DND-41 (cell line): ENCODE data around the gene CRIP1.

Source experiments
- ATAC-seq: fragments of 200-7000 bp; cut with Tn5 transposase; 3 replicates; pipeline ENCODE4 v1.9.1; 2021; ENCODE audit warnings: low read depth; ENCODE audit not compliant: insufficient read depth
- DNase-seq: peaks from one replicate; pipeline ENCODE4 v3.0.0-alpha.2; 2020
- H2AFZ ChIP-seq: 2 replicates; pipeline ENCODE4 v1.6.0; 2012; ENCODE audit warnings: low read depth, low read length
- H3K27ac ChIP-seq: 2 replicates; pipeline ENCODE4 v1.5.1; 2012; ENCODE audit warnings: low read length, inconsistent platforms
- H3K27me3 ChIP-seq: fragments of 200-600 bp; sonication (generic); 2 replicates; pipeline ENCODE4 v1.6.0; 2012; ENCODE audit warnings: low read length, mild to moderate bottlenecking, inconsistent platforms; ENCODE audit not compliant: insufficient read depth, poor library complexity
- H3K36me3 ChIP-seq: 2 replicates; pipeline ENCODE4 v1.5.1; 2012; ENCODE audit warnings: low read length, inconsistent platforms; ENCODE audit not compliant: insufficient read depth
- H3K4me1 ChIP-seq: 2 replicates; pipeline ENCODE4 v1.5.1; 2012; ENCODE audit warnings: mild to moderate bottlenecking, low read length; ENCODE audit not compliant: insufficient read depth
- H3K4me2 ChIP-seq: 2 replicates; pipeline ENCODE4 v1.6.0; 2012; ENCODE audit warnings: mild to moderate bottlenecking, moderate library complexity, low read length, inconsistent platforms; ENCODE audit not compliant: insufficient read depth
- H3K4me3 ChIP-seq, 2 experiments: fragments of 200-600 bp in 1 of 2; shearing (Covaris generic) in 1 of 2; 2 replicates each; pipeline ENCODE4 v1.5.1; 2012 to 2016; ENCODE audit warnings: inconsistent platforms in 2 of 2, low read length in 2 of 2, mild to moderate bottlenecking in 2 of 2, low read depth in 1 of 2, moderate library complexity in 1 of 2
- H3K79me2 ChIP-seq: 2 replicates; pipeline ENCODE4 v1.6.0; 2012; ENCODE audit warnings: low read length, inconsistent platforms; ENCODE audit not compliant: insufficient read depth
- H3K9ac ChIP-seq: 2 replicates; pipeline ENCODE4 v1.6.0; 2012; ENCODE audit warnings: low read depth, mild to moderate bottlenecking, inconsistent platforms, low read length, moderate library complexity
- H3K9me3 ChIP-seq: 2 replicates; pipeline ENCODE4 v1.5.1; 2012; ENCODE audit warnings: low read length, moderate library complexity, mild to moderate bottlenecking, inconsistent platforms; ENCODE audit not compliant: insufficient read depth, severe bottlenecking
- H4K20me1 ChIP-seq: 2 replicates; pipeline ENCODE4 v1.6.0; 2012; ENCODE audit warnings: low read length; ENCODE audit not compliant: insufficient read depth
- CTCF ChIP-seq: IDR thresholded peaks from 2 replicates; pipeline ENCODE4 v1.5.1; 2012; ENCODE audit warnings: borderline replicate concordance, low read length, moderate library complexity, mild to moderate bottlenecking; ENCODE audit not compliant: poor library complexity, severe bottlenecking; ENCODE audit errors: extremely low read depth
- EZH2 ChIP-seq: IDR thresholded peaks from 3 replicates; pipeline ENCODE4 v1.6.1; 2012; ENCODE audit warnings: borderline replicate concordance, low read depth, mild to moderate bottlenecking, moderate library complexity, low read length, inconsistent platforms; ENCODE audit not compliant: severe bottlenecking

Gene CRIP1

GRCh38 chr14:105474483-105475268, 12.0 kb upstream of the CRIP1 start, which contains the start of gene CRIP2:
CRIP2 (plus strand) TSS chr14:105474821; CDS start chr14:105474863, 42 bp downstream.
- Histone ChIP-seq H2AFZ (no peak within 1 kb of the TSS), H3K27ac (no peak within 1 kb of the TSS), H3K9ac (peak within 1 kb of the TSS; percentile 34; the same call in 1 of the 2 replicates), H3K9me3 (no peaks in the 10 kb centered on the region), H4K20me1 (peaks cover 36% of the 10 kb centered on the region), H3K4me1 (peaks cover 19% of the 10 kb centered on the region), H3K36me3 (peaks cover 2% of the 10 kb centered on the region), H3K4me2 (peak within 1 kb of the TSS; percentile 80), H3K79me2 (no peaks in the 10 kb centered on the region), H3K4me3 (peak within 1 kb of the TSS in 1 of 2 experiments; percentile 54; a peak in 2 of 4 replicates), H3K27me3 (peaks cover 13% of the 10 kb centered on the region)
- no peak for TF ChIP-seq EZH2
- no peak for TF ChIP-seq CTCF
- DNase-seq (no peak), ATAC-seq (no peak; the same call in 2 of the 3 replicates)

- peak overlapping the region; percentile 80 for H3K4me2 ChIP-seq
- ATAC-seq (no peak), DNase-seq (no peak)
- no peak for TF ChIP-seq CTCF
- TF ChIP-seq EZH2 = no peak
- peaks cover 16% of the 10 kb centered on the region for H3K27me3 ChIP-seq
- H3K4me1 ChIP-seq = peaks cover 20% of the 10 kb centered on the region
- no peak overlapping the region for H3K9ac ChIP-seq
- no peak overlapping the region; a peak in 1 of 4 replicates for H3K4me3 ChIP-seq
- H3K79me2 ChIP-seq = no peaks in the 10 kb centered on the region
- H4K20me1 ChIP-seq = peaks cover 39% of the 10 kb centered on the region
- H3K27ac ChIP-seq = no peak overlapping the region
- H3K9me3 ChIP-seq = no peaks in the 10 kb centered on the region
- H2AFZ ChIP-seq = no peak overlapping the region
- no peaks in the 10 kb centered on the region for H3K36me3 ChIP-seq
These were observed 11.2 kb upstream of the CRIP1 start for GRCh38 chr14:105475269-105476096.

- Histone ChIP-seq H3K4me1 (peaks cover 27% of the 10 kb centered on the region), H3K36me3 (no peaks in the 10 kb centered on the region), H3K9ac (no peak overlapping the region), H3K4me2 (no peak overlapping the region), H3K27ac (no peak overlapping the region), H4K20me1 (peaks cover 33% of the 10 kb centered on the region), H3K79me2 (no peaks in the 10 kb centered on the region), H2AFZ (no peak overlapping the region), H3K9me3 (no peaks in the 10 kb centered on the region), H3K4me3 (no peak overlapping the region), H3K27me3 (peaks cover 19% of the 10 kb centered on the region)
- DNase-seq (no peak), ATAC-seq (no peak)
- no peak for TF ChIP-seq CTCF
- no peak for TF ChIP-seq EZH2
These were observed 10.4 kb upstream of the CRIP1 start for GRCh38 chr14:105476097-105476830.
